H9 (cell line): ENCODE results near the gene CTDNEP1. TPM values are rescaled to one million over a fixed set of nuclear protein-coding genes. Genes with fewer than 3 reads are reported as not detected.

Experiments used
- DNase-seq: peaks from one replicate; pipeline ENCODE4 v3.0.0-alpha.2; 2017
- H2AFZ ChIP-seq: one replicate; pipeline ENCODE4 v1.6.1; 2013; ENCODE audit warnings: mild to moderate bottlenecking, low read length, control low read depth, moderate library complexity
- H2AK5ac ChIP-seq: 2 replicates; pipeline ENCODE4 v1.6.1; 2013; ENCODE audit warnings: low read length, control low read depth, mixed read lengths; ENCODE audit not compliant: insufficient read length
- H2BK120ac ChIP-seq: one replicate; pipeline ENCODE4 v1.6.1; 2013; ENCODE audit warnings: low read depth, mild to moderate bottlenecking, low read length, control low read depth, inconsistent platforms; ENCODE audit not compliant: poor library complexity, severe bottlenecking
- H2BK12ac ChIP-seq: 2 replicates; pipeline ENCODE4 v1.6.1; 2013; ENCODE audit warnings: low read length, control low read depth, mixed read lengths, low read depth; ENCODE audit not compliant: insufficient read length
- H2BK15ac ChIP-seq: 2 replicates; pipeline ENCODE4 v1.6.1; 2013; ENCODE audit warnings: low read depth, low read length, control low read depth
- H2BK20ac ChIP-seq: one replicate; pipeline ENCODE4 v1.6.1; 2013; ENCODE audit warnings: low read depth, mild to moderate bottlenecking, low read length, control low read depth, inconsistent platforms; ENCODE audit not compliant: poor library complexity, severe bottlenecking
- H2BK5ac ChIP-seq: 2 replicates; pipeline ENCODE4 v1.6.1; 2013; ENCODE audit warnings: low read length, control low read depth, mixed read lengths; ENCODE audit not compliant: insufficient read length
- H3K14ac ChIP-seq: 2 replicates; pipeline ENCODE4 v1.6.1; 2013; ENCODE audit warnings: low read length, control low read depth; ENCODE audit not compliant: insufficient read depth
- H3K18ac ChIP-seq: 2 replicates; pipeline ENCODE4 v1.6.1; 2013; ENCODE audit warnings: low read depth, mild to moderate bottlenecking, mixed read lengths, low read length, control low read depth; ENCODE audit not compliant: insufficient read length
- H3K23ac ChIP-seq: 2 replicates; pipeline ENCODE4 v1.6.1; 2013; ENCODE audit warnings: low read length, control low read depth, mixed read lengths, low read depth; ENCODE audit not compliant: insufficient read length
- H3K23me2 ChIP-seq: 2 replicates; pipeline ENCODE4 v1.6.1; 2013; ENCODE audit warnings: low read depth, mild to moderate bottlenecking, mixed read lengths, low read length, control low read depth; ENCODE audit not compliant: insufficient read length, poor library complexity, severe bottlenecking
- H3K27ac ChIP-seq: 2 replicates; pipeline ENCODE4 v1.5.1; 2013; ENCODE audit warnings: low read length, control low read depth, mixed read lengths, low read depth; ENCODE audit not compliant: insufficient read length
- H3K27me3 ChIP-seq: 2 replicates; pipeline ENCODE4 v1.6.1; 2013; ENCODE audit warnings: low read length, control low read depth, inconsistent platforms; ENCODE audit not compliant: insufficient read depth
- H3K4ac ChIP-seq: 2 replicates; pipeline ENCODE4 v1.6.1; 2013; ENCODE audit warnings: low read depth, mild to moderate bottlenecking, control low read depth, inconsistent platforms, low read length, moderate library complexity
- H3K4me1 ChIP-seq: 2 replicates; pipeline ENCODE4 v1.6.1; 2013; ENCODE audit warnings: low read length, control low read depth, inconsistent platforms; ENCODE audit not compliant: insufficient read depth
- H3K4me2 ChIP-seq: 2 replicates; pipeline ENCODE4 v1.6.1; 2013; ENCODE audit warnings: low read length, control low read depth, mixed read lengths; ENCODE audit not compliant: insufficient read length, insufficient read depth
- H3K56ac ChIP-seq: 2 replicates; pipeline ENCODE4 v1.6.1; 2013; ENCODE audit warnings: low read depth, mild to moderate bottlenecking, mixed read lengths, low read length, control low read depth; ENCODE audit not compliant: insufficient read length
- H3K79me1 ChIP-seq: 2 replicates; pipeline ENCODE4 v1.6.1; 2013; ENCODE audit warnings: low read depth, mild to moderate bottlenecking, moderate library complexity, low read length, control low read depth, inconsistent platforms; ENCODE audit not compliant: insufficient read depth, poor library complexity, severe bottlenecking
- H3K79me2 ChIP-seq: 2 replicates; pipeline ENCODE4 v1.6.1; 2013; ENCODE audit warnings: low read length, control low read depth, inconsistent platforms; ENCODE audit not compliant: insufficient read depth
- H3K9ac ChIP-seq: 2 replicates; pipeline ENCODE4 v1.6.1; 2013; ENCODE audit warnings: low read length, control low read depth, mixed read lengths; ENCODE audit not compliant: insufficient read length; ENCODE audit errors: extremely low read depth
- H3K9me3 ChIP-seq: one replicate; pipeline ENCODE4 v1.6.1; 2013; ENCODE audit warnings: low read depth, low read length, inconsistent platforms; ENCODE audit not compliant: control insufficient read depth
- H3T11ph ChIP-seq: one replicate; pipeline ENCODE4 v1.6.1; 2013; ENCODE audit warnings: mild to moderate bottlenecking, low read length, control low read depth, inconsistent platforms
- H4K20me1 ChIP-seq: one replicate; pipeline ENCODE4 v1.6.1; 2013; ENCODE audit not compliant: control insufficient read depth, insufficient read length, insufficient read depth
- H4K5ac ChIP-seq: 2 replicates; pipeline ENCODE4 v1.6.1; 2013; ENCODE audit warnings: low read depth, mild to moderate bottlenecking, mixed read lengths, low read length, control low read depth; ENCODE audit not compliant: insufficient read length
- H4K8ac ChIP-seq: replicated peaks from 2 replicates; pipeline ENCODE4 v1.6.1; 2013; ENCODE audit warnings: low read length, control low read depth, mixed read lengths, low read depth; ENCODE audit not compliant: insufficient read length
- H4K91ac ChIP-seq: 2 replicates; pipeline ENCODE4 v1.6.1; 2013; ENCODE audit warnings: low read depth, mild to moderate bottlenecking, moderate library complexity, mixed read lengths, low read length, control low read depth; ENCODE audit not compliant: insufficient read length
- H3K27ac Mint-ChIP-seq, 3 experiments: 2 replicates in 2 of 3; 3 replicates in 1 of 3; pipeline ENCODE4 v1.8.0; 2020 to 2021; ENCODE audit warnings: mixed read lengths in 3 of 3, mild to moderate bottlenecking in 1 of 3, moderate library complexity in 1 of 3
- H3K27me3 Mint-ChIP-seq: 2 replicates; pipeline ENCODE4 v1.8.0; 2021; ENCODE audit warnings: low read depth, mild to moderate bottlenecking, moderate library complexity, mixed read lengths
- H3K36me3 Mint-ChIP-seq, 3 experiments: 2 replicates in 2 of 3; 3 replicates in 1 of 3; pipeline ENCODE4 v1.8.0; 2020 to 2021; ENCODE audit warnings: low read depth in 3 of 3, mixed read lengths in 3 of 3; ENCODE audit not compliant: insufficient read depth in 1 of 3
- H3K4me1 Mint-ChIP-seq, 2 experiments: 2 replicates each; pipeline ENCODE4 v1.8.0; 2020; ENCODE audit warnings: mixed read lengths in 2 of 2
- H3K4me3 Mint-ChIP-seq, 2 experiments: 2 replicates in 1 of 2; 3 replicates in 1 of 2; pipeline ENCODE4 v1.8.0; 2020 to 2021; ENCODE audit warnings: mild to moderate bottlenecking in 2 of 2, mixed read lengths in 2 of 2, moderate library complexity in 1 of 2
- H3K9me3 Mint-ChIP-seq, 2 experiments: 2 replicates in 1 of 2; 3 replicates in 1 of 2; pipeline ENCODE4 v1.8.0; 2020; ENCODE audit warnings: mild to moderate bottlenecking in 2 of 2, mixed read lengths in 2 of 2, moderate library complexity in 1 of 2
- CTCF ChIP-seq: fragments of 200-600 bp; sonication (generic); conservative IDR thresholded peaks from 3 replicates; pipeline ENCODE4 v1.8.0; 2021; ENCODE audit warnings: antibody characterized with exemption, mild to moderate bottlenecking
- WGBS: extraction: QIAGEN DNeasy Blood & Tissue Kit; methylation state at CpG from one replicate; pipeline ENCODE4 v1.1.7; 2013; ENCODE audit warnings: missing lambda C conversion rate, low lambda C conversion rate, mixed read lengths; ENCODE audit not compliant: insufficient read length; ENCODE audit errors: extremely low coverage; 5-methylcytosine and 5-hydroxymethylcytosine counted together
- total RNA-seq: library from RNA; stranded (reverse); gene quantifications from 2 replicates; pipeline ENCODE4 v1.2.1, GENCODE V29; 2021

Gene CTDNEP1
- total RNA-seq, 1 experiment from 2014 or later, result 134 TPM

GRCh38 chr17:7284911-7285310 lies 33.4 kb upstream of the CTDNEP1 start:
- H2BK120ac ChIP-seq, result no peak overlapping the region
- H3K56ac ChIP-seq, result no peak overlapping the region
- H3K4ac ChIP-seq, result no peak overlapping the region
- H3K9me3 Mint-ChIP-seq, result no peaks in the 10 kb centered on the region
- no peak for TF ChIP-seq CTCF
- H2AK5ac ChIP-seq, result no peak overlapping the region
- H4K20me1 ChIP-seq, result no peaks in the 10 kb centered on the region
- no peaks in the 10 kb centered on the region for H3K79me1 ChIP-seq
- no peak overlapping the region for H2BK12ac ChIP-seq
- H3K14ac ChIP-seq, result no peak overlapping the region
- no peak overlapping the region for H4K91ac ChIP-seq
- H3K36me3 Mint-ChIP-seq, result peaks cover 2 to 25% (median 11%) of the 10 kb centered on the region in 3 experiments; a peak in 5 of 7 replicates
- DNase-seq, result no peak
- H4K5ac ChIP-seq, result no peak overlapping the region
- no peak overlapping the region for H3K23ac ChIP-seq
- no peak overlapping the region for H3K27ac ChIP-seq
- H2BK5ac ChIP-seq, result no peak overlapping the region
- H2BK15ac ChIP-seq, result no peak overlapping the region
- no CpG with 5 or more reads among the region's 16 CpGs for WGBS
- H3K27me3 ChIP-seq, result no peaks in the 10 kb centered on the region
- H3K4me1 Mint-ChIP-seq, result peaks cover 15 to 25% of the 10 kb centered on the region in 2 experiments
- H4K8ac ChIP-seq, result no peak overlapping the region
- no peak overlapping the region for H3K9ac ChIP-seq
- H3K4me2 ChIP-seq, result no peak overlapping the region
- H3K27ac Mint-ChIP-seq, result no peak overlapping the region; a peak in 1 of 7 replicates
- no peak overlapping the region for H3T11ph ChIP-seq
- no peaks in the 10 kb centered on the region for H3K9me3 ChIP-seq
- H3K4me3 Mint-ChIP-seq, result no peak overlapping the region
- H2AFZ ChIP-seq, result no peak overlapping the region
- H3K18ac ChIP-seq, result no peak overlapping the region
- H3K27me3 Mint-ChIP-seq, result peaks cover 13% of the 10 kb centered on the region
- H3K4me1 ChIP-seq, result peaks cover 3% of the 10 kb centered on the region; the same call in 1 of the 2 replicates
- no peak overlapping the region for H2BK20ac ChIP-seq
- H3K23me2 ChIP-seq, result peaks cover 12% of the 10 kb centered on the region
- H3K79me2 ChIP-seq, result no peaks in the 10 kb centered on the region
